GM18517 (cell line): ENCODE results near the gene SERPINA6.
"Not testable (repeated sequence)": the region's sequence is repeated elsewhere in the genome, so short reads cannot be mapped to it uniquely, and the experiment has no call there.

Experiments
- ATAC-seq: cut with Tn5 transposase; IDR thresholded peaks from one replicate; pipeline ENCODE4 v1.9.1; 2021; ENCODE audit warnings: mild to moderate bottlenecking, moderate library complexity; ENCODE audit not compliant: unreplicated experiment

SERPINA6 gene

GRCh38 chr14:94293578-94293924 lies 29.6 kb downstream of the SERPINA6 start:
- no peak for ATAC-seq

DNA sequence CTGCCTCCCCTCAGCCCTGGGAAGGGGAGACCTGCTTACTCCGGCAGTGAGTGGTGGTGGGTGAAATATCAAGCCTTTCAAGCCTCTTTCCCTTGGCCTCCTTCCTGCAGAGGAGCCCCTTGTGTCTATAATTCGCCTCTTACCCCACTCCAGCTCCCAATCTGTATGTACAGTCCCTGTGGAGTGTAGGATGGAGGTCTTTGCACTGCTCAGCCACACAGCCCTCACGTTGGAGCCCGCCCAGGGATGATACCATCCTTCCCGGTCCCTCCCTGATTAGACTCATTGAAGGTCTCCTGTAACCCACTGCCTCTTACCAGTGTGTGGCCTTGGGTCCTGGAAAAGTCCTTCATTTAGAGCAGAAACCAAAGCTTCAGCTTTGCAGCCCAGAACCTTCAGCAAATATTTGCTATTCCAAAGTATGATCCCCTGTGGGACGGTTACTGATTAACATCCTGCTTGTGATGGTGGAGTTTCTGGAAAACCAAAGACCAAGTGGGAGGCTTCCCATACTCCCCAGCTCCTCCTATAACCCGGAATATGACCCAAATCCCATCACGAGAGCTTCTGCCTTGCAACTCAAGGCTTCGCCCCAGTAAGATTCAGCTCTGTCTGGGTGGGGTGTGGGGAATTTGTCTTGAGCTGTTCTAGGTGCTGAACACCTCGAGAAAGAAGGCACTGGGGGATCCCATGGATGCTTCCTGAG lies 30.1 kb downstream of the SERPINA6 start, which contains the start of gene SERPINA10:
TSS of gene SERPINA10 (minus strand) at position 397 of the 706 bp plus-strand sequence. CDS start 2,675 bp downstream, outside the sequence.
- ATAC-seq, result no peak

GRCh38 chr14:94292526-94292871 lies 30.6 kb downstream of the SERPINA6 start:
- no peak for ATAC-seq

- ATAC-seq, result no peak
These were observed 31.1 kb downstream of the SERPINA6 start for GRCh38 chr14:94291906-94292525.

GRCh38 chr14:94291159-94291905 lies 31.8 kb downstream of the SERPINA6 start:
- ATAC-seq, result no peak

DNA sequence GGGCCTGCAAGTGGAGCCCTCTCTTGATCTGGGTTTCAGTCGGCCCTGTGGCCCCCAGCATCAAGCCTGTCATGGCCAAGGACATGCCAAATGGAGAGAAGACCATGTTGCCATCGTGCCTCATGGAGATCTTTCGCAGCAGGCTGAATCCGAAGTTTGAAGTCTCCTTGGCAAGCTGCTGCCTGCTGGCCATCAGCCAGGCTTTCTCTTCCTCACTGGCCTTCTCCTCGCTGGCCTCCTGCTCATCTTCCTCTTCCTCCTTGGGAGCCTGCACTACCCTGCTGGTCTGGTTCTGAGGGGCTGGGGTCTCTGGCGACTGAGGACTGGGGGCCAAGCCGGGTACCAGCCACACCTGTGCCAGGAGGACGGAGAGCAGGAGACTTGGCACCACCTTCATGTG lies 32.9 kb downstream of the SERPINA6 start:
- no peak for ATAC-seq

DNA sequence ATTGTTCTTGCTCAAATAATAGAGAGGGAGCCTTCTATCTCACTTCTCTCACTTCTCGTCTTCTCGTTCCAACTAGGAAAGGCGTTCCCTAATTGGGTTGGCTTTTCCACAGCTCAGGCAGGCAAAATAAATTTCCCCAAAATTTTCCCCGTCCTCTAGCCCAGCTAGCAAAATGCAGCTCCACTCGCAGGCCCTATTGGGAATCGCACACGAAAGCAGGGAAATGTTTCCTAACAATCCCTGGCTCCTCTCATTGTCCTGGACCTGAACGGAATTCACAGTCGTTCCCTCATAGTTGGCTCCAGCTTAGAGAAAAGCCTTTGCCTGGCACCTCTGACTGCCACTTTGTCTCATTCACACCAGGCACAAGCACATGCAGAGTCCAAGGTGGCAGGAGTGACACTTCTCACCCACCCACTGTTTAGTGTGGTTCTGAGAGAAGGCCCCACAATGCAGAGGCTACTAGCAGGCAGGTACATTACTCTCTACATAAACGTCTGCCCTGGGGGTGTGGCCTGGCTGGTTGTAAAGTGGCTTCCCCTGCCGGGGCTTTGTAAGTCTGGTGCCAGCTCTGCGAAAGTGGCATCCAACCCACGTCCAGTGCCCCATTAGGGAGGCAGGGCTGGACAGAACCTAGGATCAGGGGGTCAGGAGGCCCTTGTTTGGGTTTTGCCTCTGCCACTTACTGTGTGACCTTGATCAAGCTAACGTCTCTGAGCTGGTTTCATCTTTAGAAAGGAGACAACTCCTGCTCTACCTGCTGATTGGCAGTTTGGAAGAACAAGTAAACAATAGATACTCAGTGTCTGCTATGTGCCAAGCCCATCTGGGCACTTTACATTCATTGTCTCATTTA lies 34.3 kb downstream of the SERPINA6 start:
- ATAC-seq, result no peak

GRCh38 chr14:94285158-94285557 lies 38.0 kb downstream of the SERPINA6 start:
- ATAC-seq, result no peak

- no peak for ATAC-seq
These were observed 38.9 kb downstream of the SERPINA6 start for GRCh38 chr14:94284221-94284620.

GRCh38 chr14:94282991-94283723 lies 40.0 kb downstream of the SERPINA6 start:
- ATAC-seq, result no peak

- no peak for ATAC-seq
These were observed 44.4 kb downstream of the SERPINA6 start for GRCh38 chr14:94278731-94279130.

DNA sequence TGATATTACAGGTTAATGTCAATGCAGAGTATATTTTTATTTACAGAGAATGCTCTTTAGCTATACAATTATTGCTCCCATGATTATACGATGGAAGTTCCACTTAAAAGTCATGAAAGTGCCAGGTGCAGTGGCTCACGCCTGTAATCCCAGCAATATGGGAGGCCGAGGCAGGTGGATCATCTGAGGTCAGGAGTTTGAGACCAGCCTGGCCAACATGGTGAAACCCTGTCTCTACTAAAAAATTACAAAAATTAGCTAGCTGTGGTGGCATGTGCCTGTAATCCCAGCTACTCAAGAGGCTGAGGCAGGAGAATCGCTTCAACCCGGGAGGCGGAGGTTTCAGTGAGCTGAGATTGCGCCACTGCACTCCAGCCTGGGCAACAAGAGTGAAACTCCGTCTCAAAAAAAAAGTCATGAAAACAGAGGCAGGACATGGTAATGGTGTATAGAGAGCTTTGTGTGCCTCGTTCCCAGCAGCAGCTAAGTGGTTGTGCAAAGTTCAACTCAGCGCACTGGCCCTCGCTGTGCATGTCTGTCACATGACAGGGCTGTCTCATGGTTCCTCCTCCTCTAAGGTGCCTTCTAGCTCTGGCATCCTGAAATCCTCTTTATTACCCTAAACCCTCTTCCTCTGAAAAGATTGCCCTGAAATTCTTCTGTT lies 46.1 kb downstream of the SERPINA6 start:
- ATAC-seq, result not testable (repeated sequence)

- ATAC-seq, result no peak
These were observed 54.0 kb downstream of the SERPINA6 start for GRCh38 chr14:94269156-94269555.

GRCh38 chr14:94268582-94268981 lies 54.6 kb downstream of the SERPINA6 start:
- ATAC-seq, result not testable (repeated sequence)

GRCh38 chr14:94267352-94267751 lies 55.8 kb downstream of the SERPINA6 start:
- no peak for ATAC-seq

- ATAC-seq, result not testable (repeated sequence)
These were observed 58.9 kb downstream of the SERPINA6 start for GRCh38 chr14:94264195-94264594.
